NT2/D1 (cell line): ENCODE results near the gene NOSIP.

Experiments used
- SUZ12 ChIP-seq: IDR thresholded peaks from 2 replicates; pipeline ENCODE4 v1.6.1; 2011; ENCODE audit not compliant: insufficient read length, insufficient read depth; ENCODE audit errors: extremely low read depth
- ZNF274 ChIP-seq: IDR thresholded peaks from 2 replicates; pipeline ENCODE4 v1.6.1; 2011; ENCODE audit warnings: mild to moderate bottlenecking, low read depth, low read length

GRCh38 chr19:49534632-49535385 is 45.5 kb downstream of the NOSIP start:
- no peak for TF ChIP-seq ZNF274
- no peak for TF ChIP-seq SUZ12
